ENCODE results near the gene EXOSC3.
"Not testable (repeated sequence)": the region's sequence is repeated elsewhere in the genome, so short reads cannot be mapped to it uniquely, and the experiment has no call there.

Gene EXOSC3

GRCh38 chr9:37798677-37799076, 13.8 kb upstream of the EXOSC3 start:
- Mint-ChIP-seq H3K4me3 (no peak overlapping the region), H3K36me3 (ENCODE audit: low read depth) (no peaks in the 10 kb centered on the region), H3K9me3 (no peaks in the 10 kb centered on the region), H3K4me1 (ENCODE audit: low read depth) (peaks cover 39% of the 10 kb centered on the region), H3K27ac (no peak overlapping the region), H3K27me3 (no peaks in the 10 kb centered on the region)
- intact Hi-C loops (cut with micrococcal nuclease), result loop anchor here (10.0 kb wide), 1 partner anchor 204 kb away; the partner anchor contains the start of gene TOMM5

GRCh38 chr9:37796232-37796631, 11.4 kb upstream of the EXOSC3 start:
- intact Hi-C loops (cut with micrococcal nuclease), result loop anchor here (10.0 kb wide), 1 partner anchor 201 kb away; the partner anchor contains the start of gene TOMM5
- Mint-ChIP-seq H3K27me3 (no peaks in the 10 kb centered on the region), H3K4me3 (no peak overlapping the region), H3K9me3 (no peaks in the 10 kb centered on the region), H3K4me1 (ENCODE audit: low read depth) (peaks cover 25% of the 10 kb centered on the region), H3K36me3 (ENCODE audit: low read depth) (no peaks in the 10 kb centered on the region), H3K27ac (no peak overlapping the region)

DNA sequence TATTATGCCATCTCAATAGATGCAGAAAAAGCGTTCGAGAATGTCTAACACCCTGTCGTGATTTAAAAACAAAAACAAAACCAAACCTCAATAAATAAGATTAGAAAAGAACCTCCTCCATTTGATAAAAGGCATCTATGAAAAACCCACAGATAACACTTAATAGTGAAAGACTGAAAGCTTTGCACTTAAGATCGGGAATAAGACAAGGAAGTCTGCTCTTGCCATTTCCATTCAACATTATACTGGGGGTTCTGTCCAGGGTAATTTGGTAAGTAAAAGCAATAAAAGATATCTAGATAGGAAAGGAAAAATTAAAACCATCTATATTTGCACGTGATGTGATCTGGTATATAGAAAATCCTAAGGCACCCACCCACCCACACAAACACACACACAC, 7.3 kb upstream of the EXOSC3 start:
- Mint-ChIP-seq H3K4me1 (ENCODE audit: low read depth) (peaks cover 26% of the 10 kb centered on the region), H3K36me3 (ENCODE audit: low read depth) (no peaks in the 10 kb centered on the region), H3K27me3 (peaks cover 1% of the 10 kb centered on the region), H3K4me3 (no peak overlapping the region), H3K27ac (no peak overlapping the region), H3K9me3 (no peaks in the 10 kb centered on the region)
- intact Hi-C loops (cut with micrococcal nuclease), result loop anchor here (10.0 kb wide), 1 partner anchor 197 kb away; the partner anchor contains the start of gene TOMM5

DNA sequence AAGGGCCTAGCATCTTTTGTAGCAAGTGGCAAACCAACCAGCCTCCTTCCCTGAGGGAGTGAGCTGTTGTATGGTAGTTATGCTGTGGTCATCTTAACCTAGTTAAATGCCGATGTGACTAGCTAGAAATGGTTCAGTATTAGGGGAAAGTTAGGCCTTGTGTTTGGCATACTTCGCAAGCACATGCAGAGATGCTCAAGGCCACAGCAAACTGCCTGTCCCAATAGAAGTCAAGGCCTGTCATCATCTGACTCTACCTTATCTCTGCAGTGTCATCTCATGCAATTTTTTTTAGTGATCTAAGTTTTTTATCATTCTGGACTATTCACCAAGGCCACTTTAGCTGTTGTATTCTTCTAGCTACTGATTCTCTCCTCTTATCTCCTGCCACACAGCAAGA, 5.2 kb upstream of the EXOSC3 start:
- peaks cover 5% of the 10 kb centered on the region for H3K27me3 Mint-ChIP-seq
- intact Hi-C loops (cut with micrococcal nuclease), result loop anchor here (10.0 kb wide), 1 partner anchor 195 kb away; the partner anchor contains the start of gene TOMM5
- no peaks in the 10 kb centered on the region for H3K9me3 Mint-ChIP-seq
- peaks cover 2% of the 10 kb centered on the region for H3K36me3 Mint-ChIP-seq (ENCODE audit: low read depth)
- H3K4me3 Mint-ChIP-seq, result no peak overlapping the region
- H3K27ac Mint-ChIP-seq, result no peak overlapping the region
- peaks cover 9% of the 10 kb centered on the region for H3K4me1 Mint-ChIP-seq (ENCODE audit: low read depth)

- intact Hi-C loops (cut with micrococcal nuclease), result no loop called here
- Mint-ChIP-seq H3K36me3 (ENCODE audit: low read depth) (peaks cover 12% of the 10 kb centered on the region), H3K27ac (no peak overlapping the region), H3K27me3 (peaks cover 5% of the 10 kb centered on the region), H3K4me1 (ENCODE audit: low read depth) (peaks cover 14% of the 10 kb centered on the region), H3K4me3 (no peak overlapping the region), H3K9me3 (no peaks in the 10 kb centered on the region)
These were observed 3.5 kb upstream of the EXOSC3 start for GRCh38 chr9:37788332-37788731.

- Mint-ChIP-seq H3K27ac (no peak overlapping the region), H3K9me3 (no peaks in the 10 kb centered on the region), H3K4me3 (no peak overlapping the region), H3K4me1 (ENCODE audit: low read depth) (peaks cover 21% of the 10 kb centered on the region), H3K27me3 (peaks cover 5% of the 10 kb centered on the region), H3K36me3 (ENCODE audit: low read depth) (peaks cover 25% of the 10 kb centered on the region)
- intact Hi-C loops (cut with micrococcal nuclease), result no loop called here
These were observed 2.2 kb upstream of the EXOSC3 start for GRCh38 chr9:37787059-37787458.

GRCh38 chr9:37784291-37784615, 611 bp downstream of the EXOSC3 start:
- peaks cover 21% of the 10 kb centered on the region for H3K4me1 Mint-ChIP-seq (ENCODE audit: low read depth)
- no peaks in the 10 kb centered on the region for H3K9me3 Mint-ChIP-seq
- H3K27me3 Mint-ChIP-seq, result peaks cover 5% of the 10 kb centered on the region
- peak overlapping the region; percentile 100 for H3K4me3 Mint-ChIP-seq
- H3K36me3 Mint-ChIP-seq (ENCODE audit: low read depth), result peaks cover 51% of the 10 kb centered on the region
- intact Hi-C loops (cut with micrococcal nuclease), result loop anchor here (1.0 kb wide), 1 partner anchor 16 kb away; the partner anchor contains the start of gene DCAF10
- peak overlapping the region; percentile 98 for H3K27ac Mint-ChIP-seq

DNA sequence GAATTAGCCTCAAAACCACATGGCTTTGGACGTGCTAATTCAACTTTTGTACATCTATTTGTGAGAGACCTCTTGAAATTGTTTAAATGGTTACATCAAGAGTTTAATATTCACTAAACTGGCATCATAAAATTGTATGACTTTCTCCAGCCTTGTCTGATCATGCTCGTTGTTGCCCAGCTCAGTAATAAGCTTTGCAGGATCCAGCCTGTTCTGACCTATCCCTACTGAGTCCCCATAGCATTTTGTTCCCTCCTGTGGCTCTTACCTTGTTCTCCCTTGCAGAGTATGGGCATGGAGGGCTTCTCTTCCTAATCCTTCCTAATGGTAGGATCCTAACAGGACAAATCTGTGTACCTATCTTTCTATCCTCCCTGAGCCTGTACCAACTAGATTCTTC, 6.3 kb downstream of the EXOSC3 start:
- Mint-ChIP-seq H3K36me3 (ENCODE audit: low read depth) (peaks cover 94% of the 10 kb centered on the region), H3K9me3 (no peaks in the 10 kb centered on the region), H3K27me3 (no peaks in the 10 kb centered on the region), H3K27ac (no peak overlapping the region), H3K4me3 (no peak overlapping the region), H3K4me1 (ENCODE audit: low read depth) (peaks cover 8% of the 10 kb centered on the region)
- intact Hi-C loops (cut with micrococcal nuclease), result no loop called here

DNA sequence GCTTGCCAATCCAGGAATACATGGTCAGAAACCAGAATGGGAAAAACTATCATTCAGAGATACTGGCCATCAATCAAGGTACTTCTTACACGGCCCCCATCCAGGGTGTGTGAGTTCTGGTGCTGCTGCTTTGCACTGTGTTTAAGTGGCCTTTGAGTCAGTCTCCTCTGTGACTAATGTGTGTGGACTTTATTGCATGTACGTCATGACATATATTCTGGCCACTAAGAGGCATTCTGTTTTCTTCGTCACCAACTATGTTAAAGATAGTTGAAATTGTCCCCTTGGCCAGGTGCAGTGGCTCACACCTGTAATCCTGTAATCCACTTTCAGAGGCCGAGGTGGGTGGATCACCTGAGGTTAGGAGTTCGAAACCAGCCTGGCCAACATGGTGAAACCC, 8.5 kb downstream of the EXOSC3 start:
- Mint-ChIP-seq H3K36me3 (ENCODE audit: low read depth) (peaks cover 95% of the 10 kb centered on the region), H3K9me3 (no peaks in the 10 kb centered on the region), H3K4me1 (ENCODE audit: low read depth) (no peaks in the 10 kb centered on the region), H3K27ac (no peak overlapping the region), H3K27me3 (no peaks in the 10 kb centered on the region), H3K4me3 (no peak overlapping the region)
- intact Hi-C loops (cut with micrococcal nuclease), result no loop called here

GRCh38 chr9:37775216-37775919, 9.5 kb downstream of the EXOSC3 start:
- Mint-ChIP-seq H3K4me1 (ENCODE audit: low read depth) (no peaks in the 10 kb centered on the region), H3K27ac (no peak overlapping the region), H3K27me3 (no peaks in the 10 kb centered on the region), H3K4me3 (no peak overlapping the region), H3K9me3 (no peaks in the 10 kb centered on the region), H3K36me3 (ENCODE audit: low read depth) (peaks cover 92% of the 10 kb centered on the region)
- intact Hi-C loops (cut with micrococcal nuclease), result no loop called here

GRCh38 chr9:37769995-37770394, 14.9 kb downstream of the EXOSC3 start:
- H3K27me3 Mint-ChIP-seq, result no peaks in the 10 kb centered on the region
- H3K9me3 Mint-ChIP-seq, result no peaks in the 10 kb centered on the region
- peaks cover 88% of the 10 kb centered on the region for H3K36me3 Mint-ChIP-seq (ENCODE audit: low read depth)
- H3K4me3 Mint-ChIP-seq, result no peak overlapping the region
- H3K27ac Mint-ChIP-seq, result no peak overlapping the region
- H3K4me1 Mint-ChIP-seq (ENCODE audit: low read depth), result no peaks in the 10 kb centered on the region
- intact Hi-C loops (cut with micrococcal nuclease), result no loop called here

DNA sequence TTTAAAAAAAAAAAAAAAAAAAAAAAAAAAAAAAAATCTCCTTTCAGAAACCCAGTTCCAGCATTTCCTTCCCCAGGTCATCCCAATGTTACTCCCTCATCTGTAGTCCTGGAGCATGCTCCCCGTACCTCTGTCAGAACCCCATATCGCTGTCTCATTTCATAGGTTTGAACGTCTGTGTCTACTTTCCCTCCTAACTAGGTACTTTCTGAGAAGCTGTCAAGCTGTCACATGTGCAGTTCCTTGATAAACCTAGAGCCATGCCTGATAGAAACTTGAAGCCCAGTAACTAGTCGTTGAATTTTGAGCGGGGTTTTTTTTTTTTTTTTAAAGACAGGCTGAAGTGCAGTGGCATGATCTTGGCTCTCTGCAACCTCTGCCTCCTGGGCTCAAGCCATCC, 15.6 kb downstream of the EXOSC3 start:
- H3K27me3 Mint-ChIP-seq, result no peaks in the 10 kb centered on the region
- H3K9me3 Mint-ChIP-seq, result no peaks in the 10 kb centered on the region
- no peak overlapping the region for H3K27ac Mint-ChIP-seq
- H3K4me1 Mint-ChIP-seq (ENCODE audit: low read depth), result no peaks in the 10 kb centered on the region
- intact Hi-C loops (cut with micrococcal nuclease), result no loop called here
- no peak overlapping the region for H3K4me3 Mint-ChIP-seq
- peaks cover 90% of the 10 kb centered on the region for H3K36me3 Mint-ChIP-seq (ENCODE audit: low read depth)

DNA sequence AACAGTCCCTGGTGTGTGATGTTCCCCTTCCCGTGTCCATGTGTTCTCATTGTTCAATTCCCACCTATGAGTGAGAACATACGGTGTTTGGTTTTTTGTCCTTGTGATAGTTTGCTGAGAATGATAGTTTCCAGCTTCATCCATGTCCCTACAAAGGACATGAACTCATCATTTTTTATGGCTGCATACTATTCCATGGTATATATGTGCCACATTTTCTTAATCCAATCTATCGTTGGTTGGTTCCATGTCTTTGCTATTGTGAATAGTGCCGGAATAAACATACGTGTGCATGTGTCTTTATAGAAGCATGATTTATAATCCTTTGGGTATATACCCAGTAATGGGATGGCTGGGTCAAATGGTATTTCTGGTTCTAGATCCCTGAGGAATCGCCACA, 19.6 kb downstream of the EXOSC3 start:
- H3K36me3 Mint-ChIP-seq (ENCODE audit: low read depth), result peaks cover 81% of the 10 kb centered on the region
- intact Hi-C loops (cut with micrococcal nuclease), result not testable (repeated sequence)

GRCh38 chr9:37761511-37761910, 23.4 kb downstream of the EXOSC3 start:
- H3K36me3 Mint-ChIP-seq (ENCODE audit: low read depth), result peaks cover 49% of the 10 kb centered on the region
- no peak overlapping the region for H3K4me3 Mint-ChIP-seq
- intact Hi-C loops (cut with micrococcal nuclease), result no loop called here
- no peak overlapping the region for H3K27ac Mint-ChIP-seq
- no peaks in the 10 kb centered on the region for H3K27me3 Mint-ChIP-seq
- H3K9me3 Mint-ChIP-seq, result no peaks in the 10 kb centered on the region
- no peaks in the 10 kb centered on the region for H3K4me1 Mint-ChIP-seq (ENCODE audit: low read depth)

More for the DNA sequence above, 19.6 kb downstream of the EXOSC3 start:
- not testable (repeated sequence) for H3K9me3 Mint-ChIP-seq; H3K27ac Mint-ChIP-seq; H3K4me1 Mint-ChIP-seq (ENCODE audit: low read depth); H3K27me3 Mint-ChIP-seq; H3K4me3 Mint-ChIP-seq
